ENCODE data around the gene TBC1D8.
"Not testable (repeated sequence)": the region's sequence is repeated elsewhere in the genome, so short reads cannot be mapped to it uniquely, and the experiment has no call there.

TBC1D8 gene
- total RNA-seq, result 0.83 to 3.7 (median 1.6) reads per million in 4 donors

GRCh38 chr2:101151146-101151858 is at the start of gene TBC1D8:
TSS of gene TBC1D8 (minus strand) at chr2:101151382. CDS start at chr2:101151253, 129 bp downstream.
- peak; percentile 40 to 59 (median 46) for DNase-seq

GRCh38 chr2:101200676-101201075 is 49.5 kb upstream of the TBC1D8 start:
- DNase-seq, result no peak

DNA sequence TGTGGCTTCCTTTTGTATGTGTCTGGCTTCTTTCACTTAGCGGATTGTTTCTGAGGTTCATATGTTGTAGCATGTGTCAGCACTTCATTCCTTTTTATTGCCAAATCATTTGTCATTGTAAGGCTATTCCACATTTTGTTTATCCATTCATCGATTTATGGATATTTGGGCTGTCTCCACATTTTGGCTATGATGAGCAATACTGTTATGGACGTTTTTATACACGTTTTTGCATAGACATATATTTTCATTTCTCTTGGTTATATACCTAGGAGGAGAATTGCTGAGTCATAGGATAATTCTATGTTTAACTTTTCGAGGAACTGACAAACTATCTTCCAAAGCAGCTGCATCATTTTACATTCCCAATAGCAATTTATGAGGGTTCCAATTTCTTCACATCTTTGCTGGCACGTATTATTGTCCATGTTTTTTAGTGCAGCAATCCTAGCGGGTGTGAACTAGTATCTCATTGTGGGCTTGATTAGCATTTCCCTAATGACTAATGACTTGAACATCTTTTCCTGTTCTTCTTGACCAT is 48.1 kb upstream of the TBC1D8 start:
- DNase-seq, result no peak

GRCh38 chr2:101197814-101198213 is 46.6 kb upstream of the TBC1D8 start:
- no peak for DNase-seq

GRCh38 chr2:101197215-101197745 is 46.1 kb upstream of the TBC1D8 start:
- no peak for DNase-seq

- DNase-seq, result no peak
Measured at GRCh38 chr2:101195871-101196661, 44.9 kb upstream of the TBC1D8 start.

- no peak for DNase-seq
Measured at GRCh38 chr2:101193033-101193626, 41.9 kb upstream of the TBC1D8 start.

- DNase-seq, result no peak
Measured at GRCh38 chr2:101190747-101191516, 39.8 kb upstream of the TBC1D8 start.

GRCh38 chr2:101188683-101189405 is 37.7 kb upstream of the TBC1D8 start:
- no peak for DNase-seq

DNA sequence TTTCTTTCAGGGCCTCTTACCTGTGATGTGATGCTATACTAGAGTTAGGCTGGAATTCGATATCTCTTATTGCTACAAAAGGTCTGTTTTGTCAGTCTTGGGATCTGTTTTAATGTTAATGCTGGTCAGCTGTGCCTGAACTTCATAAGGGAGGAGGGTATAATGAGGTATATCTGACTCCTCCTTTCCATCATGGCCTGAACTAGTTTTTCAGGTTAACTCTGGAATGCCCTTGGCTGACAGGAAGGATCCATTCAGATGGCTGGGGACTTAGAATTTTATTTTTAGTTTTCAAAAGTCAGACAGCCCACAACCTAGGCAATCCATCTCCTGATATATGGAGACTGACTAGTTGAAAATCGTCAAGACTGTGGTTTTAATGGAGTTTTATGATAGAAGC is 35.9 kb upstream of the TBC1D8 start:
- no peak for DNase-seq

DNA sequence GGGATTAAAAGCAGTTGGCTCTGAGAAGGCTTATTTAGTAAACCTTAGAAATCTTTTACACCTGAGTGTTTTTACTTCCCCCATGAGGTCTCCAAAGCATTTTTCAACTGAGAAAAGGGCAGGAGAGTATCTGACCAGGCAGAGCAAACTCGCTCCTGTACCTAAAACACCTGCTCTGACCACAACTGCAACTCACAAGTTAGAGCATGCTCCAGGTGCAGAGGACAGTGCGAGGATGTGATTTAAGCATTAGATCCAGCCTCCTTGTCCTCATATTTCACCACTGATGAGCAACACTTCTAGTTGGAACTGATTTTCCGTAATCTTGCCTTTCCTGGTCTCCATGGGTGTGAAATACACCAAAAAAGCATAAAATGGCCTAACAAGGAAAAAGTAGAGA is 34.5 kb upstream of the TBC1D8 start:
- no peak for DNase-seq

GRCh38 chr2:101185085-101185484 is 33.9 kb upstream of the TBC1D8 start:
- DNase-seq, result no peak

DNA sequence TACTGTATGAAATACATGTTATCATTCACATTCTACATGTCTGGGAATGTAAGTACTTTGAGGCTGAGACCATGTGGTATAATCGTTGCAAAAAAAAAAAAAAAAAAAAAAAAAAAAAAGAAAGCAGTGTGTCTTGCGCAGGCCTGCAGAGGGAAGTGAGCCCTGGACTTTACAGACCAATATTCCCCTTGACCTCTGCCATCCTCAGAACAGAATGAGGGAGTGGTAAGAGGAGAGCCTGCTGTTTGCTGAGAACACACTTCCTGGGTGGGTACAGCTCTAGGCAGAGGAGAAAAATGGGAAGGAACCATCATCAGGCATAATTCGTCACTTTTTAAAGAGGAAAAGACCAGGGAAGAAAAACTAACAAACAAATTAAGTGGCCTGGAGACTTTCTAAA is 28.8 kb upstream of the TBC1D8 start:
- no peak for DNase-seq

- DNase-seq, result no peak
Measured at GRCh38 chr2:101176803-101177202, 25.6 kb upstream of the TBC1D8 start.

DNA sequence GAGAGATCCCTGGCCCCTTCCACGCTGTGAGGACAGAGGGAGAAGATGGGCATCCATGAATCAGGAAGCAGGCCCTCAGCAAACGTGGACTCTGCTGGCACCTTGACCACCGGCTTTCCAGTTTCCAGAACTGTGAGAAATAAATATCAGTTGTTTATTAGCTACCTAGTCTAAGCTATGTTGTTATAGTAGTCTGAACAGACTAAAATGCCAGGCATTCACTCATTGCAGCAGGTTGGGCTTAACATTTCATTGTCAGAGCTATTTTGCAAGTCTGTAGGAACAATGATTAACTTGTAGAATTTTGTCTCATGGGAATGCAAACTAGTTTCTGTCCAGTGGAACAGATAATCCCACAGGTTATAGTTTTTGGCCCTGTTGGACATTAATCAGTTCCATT is 24.8 kb upstream of the TBC1D8 start:
- no peak for DNase-seq

DNA sequence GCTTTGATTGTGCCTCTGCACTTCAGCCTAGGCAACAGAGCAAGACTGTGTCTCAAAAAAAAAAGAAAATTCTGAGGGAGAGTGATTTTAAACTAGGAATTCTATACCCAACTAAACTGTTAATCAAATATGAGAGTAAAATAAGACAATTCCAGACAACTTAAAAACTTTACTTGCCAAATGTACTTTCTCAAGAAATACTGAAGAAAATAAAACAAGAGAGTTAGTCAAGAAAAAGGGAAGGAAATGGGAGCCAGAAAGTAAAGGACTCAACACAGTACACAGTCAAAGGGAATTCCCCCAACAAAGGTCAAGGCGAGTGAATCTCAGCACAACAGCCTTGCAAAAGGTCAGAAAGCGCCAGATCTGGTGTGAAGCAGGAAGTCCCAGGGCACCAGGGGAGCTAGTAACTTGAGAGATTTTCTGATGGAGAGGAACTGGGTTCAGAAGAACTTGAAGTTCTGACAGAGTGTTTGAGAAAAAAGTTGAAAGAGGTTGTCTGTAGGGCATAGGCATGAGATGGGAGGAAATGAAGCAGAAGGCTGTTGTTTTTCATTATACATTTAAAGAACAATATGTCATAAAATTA is 22.6 kb upstream of the TBC1D8 start:
- no peak for DNase-seq

- not testable (repeated sequence) for DNase-seq
Measured at GRCh38 chr2:101169822-101170221, 18.6 kb upstream of the TBC1D8 start.

DNA sequence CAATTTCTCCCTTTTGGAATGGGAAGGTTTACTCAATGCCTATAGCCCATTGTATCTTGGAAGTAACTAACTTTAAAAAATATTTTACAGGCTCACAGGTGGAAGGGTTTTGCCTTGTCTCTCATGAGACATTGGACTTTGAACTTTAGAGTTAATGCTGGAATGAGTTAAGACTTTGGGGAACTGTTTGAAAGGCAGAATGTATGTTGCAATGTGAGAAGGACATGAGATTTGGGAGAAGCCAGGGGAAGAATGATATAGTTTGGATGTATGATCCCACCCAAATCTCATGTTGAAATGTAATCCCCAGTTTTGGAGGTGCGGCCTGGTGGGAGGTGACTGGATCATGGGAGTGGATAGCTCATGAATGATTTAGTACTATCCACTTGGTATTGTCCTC is 17.5 kb upstream of the TBC1D8 start:
- DNase-seq, result no peak

- not testable (repeated sequence) for DNase-seq
Measured at GRCh38 chr2:101167532-101167931, 16.4 kb upstream of the TBC1D8 start.

DNA sequence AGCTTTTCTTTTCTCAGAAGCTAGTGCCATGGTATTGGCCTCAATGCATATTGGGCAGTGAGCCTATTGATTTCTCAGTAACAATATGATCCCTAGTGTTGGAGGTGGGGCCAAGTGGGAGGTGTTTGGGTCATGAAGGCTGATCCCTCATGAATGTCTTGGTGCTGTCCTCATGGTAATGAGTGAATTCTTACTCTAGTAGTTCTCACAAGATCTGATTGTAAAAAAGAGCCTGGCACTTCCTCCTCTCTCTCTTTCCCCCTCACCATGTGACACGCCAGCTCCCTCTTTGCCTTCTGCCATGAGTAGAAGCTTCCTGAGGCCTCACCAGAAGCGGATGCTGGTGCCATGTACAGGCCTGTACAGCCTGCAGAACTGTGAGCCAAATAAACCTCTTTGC is 12.8 kb upstream of the TBC1D8 start:
- DNase-seq, result no peak

Data from T-helper 1 cell (primary cell).